Measurements from ENCODE around the gene SAE1.

The SAE1 gene

GRCh38 chr19:47106821-47107201, 23.8 kb upstream of the SAE1 start:
- no peaks in the 10 kb centered on the region for H3K36me3 ChIP-seq (ENCODE audit: control insufficient read depth, insufficient read depth, low read length)
- no peaks in the 10 kb centered on the region for H3K4me1 ChIP-seq (ENCODE audit: control insufficient read depth, insufficient read depth, low read length)
- no CpG with 5 or more reads among the region's 2 CpGs for WGBS (ENCODE audit: insufficient coverage, insufficient read length)
- H3K4me3 ChIP-seq (ENCODE audit: low read length) = no peak overlapping the region
- no peak for DNase-seq (ENCODE audit: low read depth, low spot score)
- H3K9me3 ChIP-seq (ENCODE audit: control insufficient read depth, insufficient read depth, low read length) = no peaks in the 10 kb centered on the region
- no peak overlapping the region for H3K27ac ChIP-seq (ENCODE audit: low read length)
- no peaks in the 10 kb centered on the region for H3K27me3 ChIP-seq (ENCODE audit: control insufficient read depth, insufficient read depth, low read length)

GRCh38 chr19:47107202-47107952, 23.3 kb upstream of the SAE1 start:
- no peaks in the 10 kb centered on the region for H3K27me3 ChIP-seq (ENCODE audit: control insufficient read depth, insufficient read depth, low read length)
- no peak overlapping the region for H3K4me3 ChIP-seq (ENCODE audit: low read length)
- H3K36me3 ChIP-seq (ENCODE audit: control insufficient read depth, insufficient read depth, low read length) = no peaks in the 10 kb centered on the region
- WGBS (ENCODE audit: insufficient coverage, insufficient read length) = no CpG with 5 or more reads among the region's 9 CpGs
- no peak for DNase-seq (ENCODE audit: low read depth, low spot score)
- no peaks in the 10 kb centered on the region for H3K9me3 ChIP-seq (ENCODE audit: control insufficient read depth, insufficient read depth, low read length)
- no peak overlapping the region for H3K27ac ChIP-seq (ENCODE audit: low read length)
- H3K4me1 ChIP-seq (ENCODE audit: control insufficient read depth, insufficient read depth, low read length) = no peaks in the 10 kb centered on the region

- no peak overlapping the region for H3K4me3 ChIP-seq (ENCODE audit: low read length)
- no peak overlapping the region for H3K27ac ChIP-seq (ENCODE audit: low read length)
- H3K27me3 ChIP-seq (ENCODE audit: control insufficient read depth, insufficient read depth, low read length) = no peaks in the 10 kb centered on the region
- no CpG with 5 or more reads among the region's 9 CpGs for WGBS (ENCODE audit: insufficient coverage, insufficient read length)
- no peaks in the 10 kb centered on the region for H3K36me3 ChIP-seq (ENCODE audit: control insufficient read depth, insufficient read depth, low read length)
- DNase-seq (ENCODE audit: low read depth, low spot score) = no peak
- H3K9me3 ChIP-seq (ENCODE audit: control insufficient read depth, insufficient read depth, low read length) = no peaks in the 10 kb centered on the region
- no peaks in the 10 kb centered on the region for H3K4me1 ChIP-seq (ENCODE audit: control insufficient read depth, insufficient read depth, low read length)
Observed at GRCh38 chr19:47107953-47108746, 22.5 kb upstream of the SAE1 start.

GRCh38 chr19:47109177-47109540, 21.5 kb upstream of the SAE1 start:
- no peak overlapping the region for H3K4me3 ChIP-seq (ENCODE audit: low read length)
- H3K36me3 ChIP-seq (ENCODE audit: control insufficient read depth, insufficient read depth, low read length) = no peaks in the 10 kb centered on the region
- H3K27me3 ChIP-seq (ENCODE audit: control insufficient read depth, insufficient read depth, low read length) = no peaks in the 10 kb centered on the region
- no CpG with 5 or more reads among the region's 2 CpGs for WGBS (ENCODE audit: insufficient coverage, insufficient read length)
- no peak for DNase-seq (ENCODE audit: low read depth, low spot score)
- no peaks in the 10 kb centered on the region for H3K9me3 ChIP-seq (ENCODE audit: control insufficient read depth, insufficient read depth, low read length)
- H3K4me1 ChIP-seq (ENCODE audit: control insufficient read depth, insufficient read depth, low read length) = no peaks in the 10 kb centered on the region
- H3K27ac ChIP-seq (ENCODE audit: low read length) = no peak overlapping the region

- peak overlapping the region; percentile 6; the same call in 1 of the 2 replicates for H3K4me3 ChIP-seq (ENCODE audit: low read length)
Observed at GRCh38 chr19:47109541-47110375, 20.9 kb upstream of the SAE1 start.

GRCh38 chr19:47110521-47111005, 20.1 kb upstream of the SAE1 start:
- no peak for DNase-seq (ENCODE audit: low read depth, low spot score)
- Histone ChIP-seq H3K4me3 (ENCODE audit: low read length) (peak overlapping the region; percentile 74), H3K4me1 (ENCODE audit: control insufficient read depth, insufficient read depth, low read length) (no peaks in the 10 kb centered on the region), H3K27ac (ENCODE audit: low read length) (peak overlapping the region; percentile 4), H3K9me3 (ENCODE audit: control insufficient read depth, insufficient read depth, low read length) (no peaks in the 10 kb centered on the region), H3K36me3 (ENCODE audit: control insufficient read depth, insufficient read depth, low read length) (no peaks in the 10 kb centered on the region), H3K27me3 (ENCODE audit: control insufficient read depth, insufficient read depth, low read length) (no peaks in the 10 kb centered on the region)
- no CpG with 5 or more reads among the region's 12 CpGs for WGBS (ENCODE audit: insufficient coverage, insufficient read length)

More at GRCh38 chr19:47109541-47110375, 20.9 kb upstream of the SAE1 start:
- Histone ChIP-seq H3K27me3 (ENCODE audit: control insufficient read depth, insufficient read depth, low read length) (no peaks in the 10 kb centered on the region), H3K4me1 (ENCODE audit: control insufficient read depth, insufficient read depth, low read length) (no peaks in the 10 kb centered on the region), H3K27ac (ENCODE audit: low read length) (no peak overlapping the region), H3K9me3 (ENCODE audit: control insufficient read depth, insufficient read depth, low read length) (no peaks in the 10 kb centered on the region), H3K36me3 (ENCODE audit: control insufficient read depth, insufficient read depth, low read length) (no peaks in the 10 kb centered on the region)
- no CpG with 5 or more reads among the region's 15 CpGs for WGBS (ENCODE audit: insufficient coverage, insufficient read length)
- no peak for DNase-seq (ENCODE audit: low read depth, low spot score)

GRCh38 chr19:47111006-47111621, 19.5 kb upstream of the SAE1 start:
- Histone ChIP-seq H3K9me3 (ENCODE audit: control insufficient read depth, insufficient read depth, low read length) (no peaks in the 10 kb centered on the region), H3K4me1 (ENCODE audit: control insufficient read depth, insufficient read depth, low read length) (no peaks in the 10 kb centered on the region), H3K27ac (ENCODE audit: low read length) (peak overlapping the region; percentile 4), H3K27me3 (ENCODE audit: control insufficient read depth, insufficient read depth, low read length) (no peaks in the 10 kb centered on the region), H3K4me3 (ENCODE audit: low read length) (peak overlapping the region; percentile 74), H3K36me3 (ENCODE audit: control insufficient read depth, insufficient read depth, low read length) (no peaks in the 10 kb centered on the region)
- WGBS (ENCODE audit: insufficient coverage, insufficient read length) = no CpG with 5 or more reads among the region's 35 CpGs
- no peak for DNase-seq (ENCODE audit: low read depth, low spot score)

GRCh38 chr19:47111682-47112165, 18.9 kb upstream of the SAE1 start:
- Histone ChIP-seq H3K27ac (ENCODE audit: low read length) (no peak overlapping the region), H3K9me3 (ENCODE audit: control insufficient read depth, insufficient read depth, low read length) (no peaks in the 10 kb centered on the region), H3K27me3 (ENCODE audit: control insufficient read depth, insufficient read depth, low read length) (no peaks in the 10 kb centered on the region), H3K36me3 (ENCODE audit: control insufficient read depth, insufficient read depth, low read length) (no peaks in the 10 kb centered on the region), H3K4me3 (ENCODE audit: low read length) (peak overlapping the region; percentile 74; the same call in 1 of the 2 replicates), H3K4me1 (ENCODE audit: control insufficient read depth, insufficient read depth, low read length) (no peaks in the 10 kb centered on the region)
- no CpG with 5 or more reads among the region's 24 CpGs for WGBS (ENCODE audit: insufficient coverage, insufficient read length)
- DNase-seq (ENCODE audit: low read depth, low spot score) = no peak

- no peak for DNase-seq (ENCODE audit: low read depth, low spot score)
- no CpG with 5 or more reads among the region's 85 CpGs for WGBS (ENCODE audit: insufficient coverage, insufficient read length)
- Histone ChIP-seq H3K27me3 (ENCODE audit: control insufficient read depth, insufficient read depth, low read length) (no peaks in the 10 kb centered on the region), H3K4me3 (ENCODE audit: low read length) (peak overlapping the region; percentile 74; the same call in 1 of the 2 replicates), H3K4me1 (ENCODE audit: control insufficient read depth, insufficient read depth, low read length) (no peaks in the 10 kb centered on the region), H3K27ac (ENCODE audit: low read length) (no peak overlapping the region), H3K36me3 (ENCODE audit: control insufficient read depth, insufficient read depth, low read length) (no peaks in the 10 kb centered on the region), H3K9me3 (ENCODE audit: control insufficient read depth, insufficient read depth, low read length) (no peaks in the 10 kb centered on the region)
Observed at GRCh38 chr19:47112166-47112996, 18.3 kb upstream of the SAE1 start.

Measured in iPS DF 6.9 (cell line).